Spleen (tissue), 11 donors: ENCODE data around the gene IL22RA1. TPM values are rescaled to one million over a fixed set of nuclear protein-coding genes. Genes with fewer than 3 reads are reported as not detected.

Experiments used
- DNase-seq: peaks from one replicate; pipeline ENCODE4 v3.0.0-alpha.2; 2020
- H3K27ac ChIP-seq, 8 donors: fragments of 200-600 bp; sonication (generic) in 7 of 8; 1 replicate in 4 of 8; 2 replicates in 4 of 8; pipeline versions ENCODE4 v1.5.0 to v1.8.0; 2016 to 2021; ENCODE audit warnings: inconsistent platforms in 4 of 8, mild to moderate bottlenecking in 4 of 8, moderate library complexity in 1 of 8
- H3K27me3 ChIP-seq, 7 donors: fragments of 200-600 bp; sonication (generic) in 6 of 7; replicated peaks in 1 of 7; 1 replicate in 4 of 7; 2 replicates in 3 of 7; pipeline versions ENCODE4 v1.5.0 to v1.8.0; 2016 to 2021; ENCODE audit warnings: inconsistent platforms in 3 of 7, mild to moderate bottlenecking in 1 of 7
- H3K36me3 ChIP-seq, 6 donors: fragments of 200-600 bp; sonication (generic) in 5 of 6; 1 replicate in 4 of 6; 2 replicates in 2 of 6; pipeline versions ENCODE4 v1.5.0 to v1.8.0; 2016 to 2021; ENCODE audit warnings: inconsistent platforms in 2 of 6
- H3K4me1 ChIP-seq, 6 donors: fragments of 200-600 bp; sonication (generic) in 5 of 6; 1 replicate in 3 of 6; 2 replicates in 3 of 6; pipeline versions ENCODE4 v1.5.0 to v1.8.0; 2016 to 2021; ENCODE audit warnings: inconsistent platforms in 3 of 6
- H3K4me3 ChIP-seq, 8 donors: fragments of 200-600 bp; sonication (generic) in 7 of 8; 1 replicate in 4 of 8; 2 replicates in 4 of 8; pipeline versions ENCODE4 v1.5.0 to v1.8.0; 2016 to 2021; ENCODE audit warnings: inconsistent platforms in 4 of 8, mild to moderate bottlenecking in 4 of 8, moderate library complexity in 2 of 8
- H3K9me3 ChIP-seq, 8 donors: fragments of 200-600 bp; sonication (generic) in 7 of 8; 1 replicate in 4 of 8; 2 replicates in 4 of 8; pipeline versions ENCODE4 v1.5.0 to v1.8.0; 2016 to 2021; ENCODE audit warnings: inconsistent platforms in 4 of 8
- POLR2A ChIP-seq, 3 donors: fragments of 450-650 bp; IDR thresholded peaks; one replicate each; pipeline ENCODE4 v1.5.1; 2017; ENCODE audit warnings: antibody characterized with exemption in 3 of 3, mild to moderate bottlenecking in 1 of 3
- POLR2AphosphoS5 ChIP-seq, 3 donors: sonication (generic); formaldehyde crosslinking; IDR thresholded peaks; one replicate each; pipeline ENCODE4 v1.5.1; 2017; ENCODE audit warnings: antibody characterized with exemption in 3 of 3
- WGBS, 5 donors: extraction: QIAGEN DNeasy Blood & Tissue Kit in 3 of 5; methylation state at CpG; one replicate each; pipeline versions ENCODE4 v1.1.5 to v1.1.7; 2013 to 2018; 5-methylcytosine and 5-hydroxymethylcytosine counted together
- intact Hi-C: fragments of 100-400 bp; cut with DNase I; formaldehyde crosslinking; loops from one replicate; pipeline ENCODE4 v1.15.0; 2023; ENCODE audit warnings: low total_unique reads
- polyA plus RNA-seq, 3 donors: library from polyadenylated mRNA; stranded (reverse); fragments of 200-250 nt; gene quantifications; one replicate each; pipeline ENCODE4 v1.2.1, GENCODE V29; 2013
- total RNA-seq, 7 donors: library from RNA; depleted of rRNA in 3 of 7; stranded (reverse); fragments of >200 nt in 3 of 7; fragmentation: NEBNext Ultra II Directional in 4 of 7; extraction: Animal tissue kit (Norgen Biotek cat#: 25700) in 4 of 7; gene quantifications; one replicate each; pipeline versions ENCODE4 v1.1.0 to v1.2.1, GENCODE V29; 2016 to 2021
- TF ChIP-seq, protein P1 (sequence below), 11 experiments: fragments of 200-600 bp in 7 of 11; fragments of 450-650 bp in 4 of 11; sonication (generic) in 4 of 11; IDR thresholded peaks in 8 of 11; conservative IDR thresholded peaks in 3 of 11; 1 replicate in 7 of 11; 2 replicates in 4 of 11; pipeline versions ENCODE4 v1.4.0 to v1.8.0; 2016 to 2021; ENCODE audit warnings: antibody characterized with exemption in 11 of 11, inconsistent platforms in 4 of 11, mild to moderate bottlenecking in 1 of 11
- donor health status: healthy with polysubstance abuse.
- donor health status: DM: no; HTN: no; CAD: no; lungs with moderate emphysema.
- donor health status: DM: no; HTN: no; CAD: no.
- donor health status: Bipolar disorder and iron deficiency.
- donor health status: healthy.
- donor health status: DM: no; HTN: no; CAD: no.
- donor health status: DM: yes; HTN: yes; CAD: no.

IL22RA1 gene
- total and polyA plus RNA-seq, 10 donors = not detected

DNA sequence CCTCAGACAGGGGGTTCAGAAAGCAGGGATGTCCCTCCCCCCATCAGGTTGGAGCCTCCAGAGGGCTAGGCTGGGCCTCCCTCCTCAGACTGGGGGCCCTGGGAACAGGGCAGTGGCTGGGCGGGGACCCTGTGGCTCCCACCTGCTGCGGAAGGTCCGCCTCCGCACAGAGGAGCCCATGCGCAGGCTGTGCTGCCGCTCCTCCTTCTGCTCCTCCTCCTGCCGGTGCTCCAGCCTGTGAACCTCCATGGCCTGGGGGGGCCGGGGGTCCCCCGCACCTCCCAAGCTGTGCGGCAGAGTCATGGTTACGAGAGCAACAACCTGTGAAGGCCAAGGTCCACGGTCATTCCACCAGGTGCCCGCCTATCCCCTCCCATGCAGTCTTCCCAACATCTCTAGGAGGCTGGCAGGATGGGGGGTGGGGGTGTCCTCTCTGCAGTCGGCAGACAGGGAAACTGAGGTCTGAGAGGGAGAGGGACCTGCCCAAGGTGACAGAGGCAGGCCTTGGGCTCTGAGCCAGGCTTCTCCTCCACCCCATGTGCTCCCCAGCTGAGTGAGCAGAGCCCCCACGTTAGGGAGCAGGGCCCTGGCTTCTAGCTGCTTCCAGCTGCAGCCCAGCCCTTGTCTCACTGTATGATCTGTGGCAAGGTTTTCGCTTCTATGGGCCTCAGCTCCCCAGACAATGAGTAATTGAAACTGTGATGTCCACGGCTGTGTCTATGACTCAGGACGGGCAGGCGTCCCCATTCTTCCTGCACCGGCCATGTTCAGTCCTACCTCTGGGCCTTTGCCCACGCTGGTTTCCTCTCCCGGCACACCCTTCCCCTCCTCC is 34.4 kb downstream of the IL22RA1 start:
- TF ChIP-seq POLR2A (IDR thresholded peaks at IDR 0.05) = no peak
- TF ChIP-seq POLR2AphosphoS5 (IDR thresholded peaks at IDR 0.05) = no peak
- TF ChIP-seq, protein P1, sequence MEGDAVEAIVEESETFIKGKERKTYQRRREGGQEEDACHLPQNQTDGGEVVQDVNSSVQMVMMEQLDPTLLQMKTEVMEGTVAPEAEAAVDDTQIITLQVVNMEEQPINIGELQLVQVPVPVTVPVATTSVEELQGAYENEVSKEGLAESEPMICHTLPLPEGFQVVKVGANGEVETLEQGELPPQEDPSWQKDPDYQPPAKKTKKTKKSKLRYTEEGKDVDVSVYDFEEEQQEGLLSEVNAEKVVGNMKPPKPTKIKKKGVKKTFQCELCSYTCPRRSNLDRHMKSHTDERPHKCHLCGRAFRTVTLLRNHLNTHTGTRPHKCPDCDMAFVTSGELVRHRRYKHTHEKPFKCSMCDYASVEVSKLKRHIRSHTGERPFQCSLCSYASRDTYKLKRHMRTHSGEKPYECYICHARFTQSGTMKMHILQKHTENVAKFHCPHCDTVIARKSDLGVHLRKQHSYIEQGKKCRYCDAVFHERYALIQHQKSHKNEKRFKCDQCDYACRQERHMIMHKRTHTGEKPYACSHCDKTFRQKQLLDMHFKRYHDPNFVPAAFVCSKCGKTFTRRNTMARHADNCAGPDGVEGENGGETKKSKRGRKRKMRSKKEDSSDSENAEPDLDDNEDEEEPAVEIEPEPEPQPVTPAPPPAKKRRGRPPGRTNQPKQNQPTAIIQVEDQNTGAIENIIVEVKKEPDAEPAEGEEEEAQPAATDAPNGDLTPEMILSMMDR (IDR thresholded peaks at IDR 0.05 in 8 of 11, conservative IDR thresholded peaks at IDR 0.05 in 3 of 11) = no peak
- no peaks in the 10 kb centered on the region for H3K9me3 ChIP-seq
- WGBS, 5 donors = 73 to 85% (median 77%) methylated on average over 18 to 22 of the region's 22 CpGs
- DNase-seq = peak; percentile 41
- H3K4me1 ChIP-seq = peaks cover 0 to 12% (median 4%) of the 10 kb centered on the region in 6 donors
- intact Hi-C loops = no loop called here
- no peak overlapping the region for H3K27ac ChIP-seq
- H3K27me3 ChIP-seq = peaks cover 0 to 28% (median 0%) of the 10 kb centered on the region in 7 donors
- no peak overlapping the region for H3K4me3 ChIP-seq
- no peaks in the 10 kb centered on the region for H3K36me3 ChIP-seq

DNA sequence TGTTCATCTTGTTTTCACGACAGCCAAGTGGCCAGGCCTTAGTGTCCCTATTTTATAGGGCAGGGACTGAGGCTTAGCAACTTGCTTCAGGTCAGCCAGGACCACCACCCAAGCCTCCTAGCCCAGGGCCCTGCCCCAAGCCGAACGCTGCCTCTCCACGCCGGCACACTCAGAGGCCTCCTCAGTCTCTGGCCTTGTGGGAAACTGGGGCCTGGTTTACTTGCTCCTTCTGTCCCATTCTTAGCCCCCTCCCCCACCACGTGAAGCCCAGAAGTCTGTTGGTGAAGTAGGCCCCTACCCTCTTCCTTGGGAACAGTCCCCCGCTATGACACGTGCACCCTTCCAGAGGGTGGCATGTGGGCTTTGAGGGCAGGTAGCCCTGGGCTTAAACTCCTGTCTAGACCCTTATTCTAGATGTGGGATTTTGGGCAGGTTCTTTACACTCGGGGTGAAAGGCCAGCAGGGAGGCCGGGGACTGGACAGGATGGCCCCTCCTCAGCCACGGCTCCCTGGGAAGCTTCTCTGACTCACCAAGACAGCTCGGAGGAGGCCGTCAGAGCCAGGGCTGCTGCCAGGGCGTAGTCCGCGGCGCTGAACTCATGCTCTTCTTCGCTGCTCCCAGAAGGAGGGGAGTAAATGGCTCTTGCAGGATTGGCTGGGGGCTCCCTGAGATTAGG is 35.3 kb downstream of the IL22RA1 start:
- TF ChIP-seq, protein P1 (IDR thresholded peaks at IDR 0.05 in 8 of 11, conservative IDR thresholded peaks at IDR 0.05 in 3 of 11) = no peak
- no peak for TF ChIP-seq POLR2AphosphoS5 (IDR thresholded peaks at IDR 0.05)
- no peak for TF ChIP-seq POLR2A (IDR thresholded peaks at IDR 0.05)
- Histone ChIP-seq H3K27ac (no peak overlapping the region), H3K27me3 (peaks cover 0 to 21% (median 0%) of the 10 kb centered on the region in 7 donors), H3K4me3 (no peak overlapping the region), H3K4me1 (peaks cover 0 to 8% (median 4%) of the 10 kb centered on the region in 6 donors), H3K9me3 (no peaks in the 10 kb centered on the region), H3K36me3 (no peaks in the 10 kb centered on the region)
- intact Hi-C loops = no loop called here
- peak; percentile 44 for DNase-seq
- 84 to 91% (median 87%) methylated on average over 8 to 18 of the region's 18 CpGs for WGBS, 5 donors

DNA sequence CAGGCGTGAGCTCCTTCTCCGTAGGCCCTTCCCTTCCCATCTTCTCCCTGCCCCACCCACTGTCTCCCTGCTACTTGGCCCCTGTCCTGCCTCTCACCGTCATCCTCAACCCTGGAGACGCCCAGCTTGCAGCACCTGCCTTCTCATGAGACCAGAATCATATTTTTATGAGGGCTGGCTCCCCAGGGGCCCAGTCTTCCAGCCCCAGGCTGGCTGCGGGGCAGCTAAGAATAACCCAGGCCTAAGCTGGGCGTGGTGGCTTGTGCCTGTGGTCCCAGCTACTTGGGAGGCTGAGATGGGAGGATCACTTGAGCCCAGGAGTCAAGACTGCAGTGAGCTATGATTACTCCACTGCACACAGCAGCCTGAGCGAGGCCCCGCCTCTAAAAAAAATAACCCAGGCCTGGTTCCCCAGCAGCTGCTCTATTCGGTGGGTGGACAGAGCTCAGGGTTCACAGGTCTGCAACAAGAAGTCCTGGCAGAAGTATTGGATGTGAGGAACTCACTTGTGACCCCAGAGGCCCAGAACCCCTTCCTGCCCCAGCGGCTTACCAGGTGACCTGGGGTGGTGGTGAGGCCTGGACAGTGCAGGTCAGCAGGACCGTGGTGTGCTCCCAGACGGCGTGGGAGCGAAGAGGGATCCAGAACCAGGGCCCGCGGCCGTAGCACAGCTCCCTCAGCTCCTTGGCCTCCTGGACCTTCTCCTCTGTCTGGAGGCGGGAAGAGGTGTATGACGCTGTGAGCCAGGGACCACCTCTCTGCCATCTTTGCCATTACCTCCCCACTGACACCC is 37.4 kb downstream of the IL22RA1 start:
- peaks cover 0 to 7% (median 0%) of the 10 kb centered on the region in 7 donors for H3K27me3 ChIP-seq
- no peak overlapping the region for H3K4me3 ChIP-seq
- H3K36me3 ChIP-seq = no peaks in the 10 kb centered on the region
- no peak overlapping the region for H3K27ac ChIP-seq
- H3K4me1 ChIP-seq = no peaks in the 10 kb centered on the region
- DNase-seq = peak; percentile 33
- intact Hi-C loops = no loop called here
- no peaks in the 10 kb centered on the region for H3K9me3 ChIP-seq
- WGBS, 5 donors = 81 to 91% (median 84%) methylated on average over 19 of the region's 19 CpGs
- TF ChIP-seq POLR2AphosphoS5 (IDR thresholded peaks at IDR 0.05) (no peak), POLR2A (IDR thresholded peaks at IDR 0.05) (no peak)
- TF ChIP-seq, protein P1 (IDR thresholded peaks at IDR 0.05 in 8 of 11, conservative IDR thresholded peaks at IDR 0.05 in 3 of 11) = no peak
